Left colon (tissue), 2 donors: ENCODE results near the gene S100A11. TPM values are rescaled to one million over a fixed set of nuclear protein-coding genes. Genes with fewer than 3 reads are reported as not detected.

ENCODE experiments used
- ATAC-seq: fragments of 200-7000 bp; cut with Tn5 transposase; one replicate; pipeline ENCODE4 v1.9.1; 2020; ENCODE audit warnings: mild to moderate bottlenecking, moderate library complexity
- DNase-seq, 2 donors: peaks; one replicate each; pipeline ENCODE4 v3.0.0-alpha.2; 2020
- intact Hi-C, 2 donors: fragments of 100-400 bp; cut with DNase I in 1 of 2; cut with micrococcal nuclease in 1 of 2; formaldehyde crosslinking; loops; one replicate each; pipeline versions ENCODE4 v1.11.2 to v1.14.0; 2022; cut with DNase I, micrococcal nuclease
- total RNA-seq, 2 donors: library from RNA; stranded (reverse); fragmentation: NEBNext Ultra II Directional; extraction: Animal tissue kit (Norgen Biotek cat#: 25700); gene quantifications; one replicate each; pipeline ENCODE4 v1.2.1, GENCODE V29; 2021
- donor health status: DM: no; HTN: no; CAD: no.
- donor health status: DM: yes; HTN: yes; CAD: no.

S100A11 gene
- total RNA-seq, 2 donors from 2014 or later: 115 to 178 TPM

- intact Hi-C loops: no loop called here
- DNase-seq: no peak
- no peak for ATAC-seq
These were observed 7.6 kb upstream of the S100A11 start for GRCh38 chr1:152044386-152044785.

- DNase-seq (no peak), ATAC-seq (no peak)
- intact Hi-C loops: no loop called here
These were observed 7.1 kb upstream of the S100A11 start for GRCh38 chr1:152043870-152044269.

- no peak for ATAC-seq
These were observed 5.2 kb upstream of the S100A11 start for GRCh38 chr1:152042030-152042429.

GRCh38 chr1:152039886-152040285 is 3.1 kb upstream of the S100A11 start:
- DNase-seq (no peak), ATAC-seq (no peak)
- intact Hi-C loops: no loop called here

More at GRCh38 chr1:152042030-152042429, 5.2 kb upstream of the S100A11 start:
- no peak for DNase-seq
- intact Hi-C loops: no loop called here

GRCh38 chr1:152039461-152039860 is 2.7 kb upstream of the S100A11 start:
- DNase-seq: no peak
- intact Hi-C loops: no loop called here
- no peak for ATAC-seq

GRCh38 chr1:152038871-152039270 is 2.1 kb upstream of the S100A11 start:
- no peak for ATAC-seq
- no peak for DNase-seq
- intact Hi-C loops: no loop called here

- DNase-seq: peak; percentile 39 to 42
- intact Hi-C loops: no loop called here
- peak; percentile 41 for ATAC-seq
These were observed 1.1 kb downstream of the S100A11 start for GRCh38 chr1:152035539-152036266.

GRCh38 chr1:152034654-152035538 is 1.9 kb downstream of the S100A11 start:
- peak; percentile 54 to 69 for DNase-seq
- ATAC-seq: peak; percentile 51
- intact Hi-C loops: no loop called here

GRCh38 chr1:152034324-152034653 is 2.5 kb downstream of the S100A11 start:
- intact Hi-C loops: no loop called here
- peak; percentile 26 to 38 for DNase-seq

GRCh38 chr1:152029929-152030211 is 6.9 kb downstream of the S100A11 start:
- DNase-seq (no peak), ATAC-seq (no peak)
- intact Hi-C loops: no loop called here

More at GRCh38 chr1:152034324-152034653, 2.5 kb downstream of the S100A11 start:
- peak; percentile 58 for ATAC-seq

GRCh38 chr1:152029144-152029928 is 7.5 kb downstream of the S100A11 start:
- ATAC-seq (no peak), DNase-seq (no peak)
- intact Hi-C loops: no loop called here

- intact Hi-C loops: no loop called here
These were observed 9.9 kb downstream of the S100A11 start for GRCh38 chr1:152026895-152027294.

GRCh38 chr1:152024223-152024622 is 12.6 kb downstream of the S100A11 start:
- DNase-seq (no peak), ATAC-seq (no peak)
- intact Hi-C loops: no loop called here

More at GRCh38 chr1:152026895-152027294, 9.9 kb downstream of the S100A11 start:
- DNase-seq: no peak
- no peak for ATAC-seq

- no peak for ATAC-seq
- intact Hi-C loops: no loop called here
- no peak for DNase-seq
These were observed 13.6 kb downstream of the S100A11 start for GRCh38 chr1:152023221-152023620.

- DNase-seq (no peak), ATAC-seq (no peak)
- intact Hi-C loops: no loop called here
These were observed 14.3 kb downstream of the S100A11 start for GRCh38 chr1:152022474-152022873.

GRCh38 chr1:152021569-152021968 is 15.2 kb downstream of the S100A11 start:
- intact Hi-C loops: no loop called here
- ATAC-seq (no peak), DNase-seq (no peak)

- intact Hi-C loops: no loop called here
- ATAC-seq (no peak), DNase-seq (no peak)
These were observed 16.0 kb downstream of the S100A11 start for GRCh38 chr1:152020849-152021248.

- no peak for ATAC-seq
These were observed 18.3 kb downstream of the S100A11 start for GRCh38 chr1:152018537-152018936.

GRCh38 chr1:152015766-152016165 is 21.0 kb downstream of the S100A11 start:
- intact Hi-C loops: no loop called here
- ATAC-seq (no peak), DNase-seq (no peak)

More at GRCh38 chr1:152018537-152018936, 18.3 kb downstream of the S100A11 start:
- intact Hi-C loops: no loop called here
- DNase-seq: no peak

- intact Hi-C loops: no loop called here
- ATAC-seq (no peak), DNase-seq (no peak)
These were observed 21.9 kb downstream of the S100A11 start for GRCh38 chr1:152014943-152015342.
